ENCODE measurements around the gene FOXN1.

FOXN1 gene

GRCh38 chr17:28549236-28550132 is 43.3 kb downstream of the FOXN1 start:
- peak; percentile 80 for TF ChIP-seq SPI1 (IDR thresholded peaks at IDR 0.05; ENCODE audit: low read depth, low read length)
- TF ChIP-seq TAF1 (IDR thresholded peaks at IDR 0.05; ENCODE audit: low read depth, low read length) = no peak
- FAIRE-seq (peak; percentile 69), DNase-seq (ENCODE audit: insufficient read length, low spot score) (no peak)

- no peak for TF ChIP-seq POLR2AphosphoS5 (IDR thresholded peaks at IDR 0.05; ENCODE audit: low read depth, low read length)
- no peak for TF ChIP-seq SPI1 (IDR thresholded peaks at IDR 0.05; ENCODE audit: low read depth, low read length)
- no peak for TF ChIP-seq POLR2A (IDR thresholded peaks at IDR 0.05; ENCODE audit: low read depth, low read length)
- no peak for TF ChIP-seq POU2F2 (IDR thresholded peaks at IDR 0.05; ENCODE audit: low read depth, low read length)
- FAIRE-seq (no peak), DNase-seq (ENCODE audit: insufficient read length, low spot score) (no peak)
Measured at GRCh38 chr17:28550858-28551257, 44.7 kb downstream of the FOXN1 start.

- TF ChIP-seq POU2F2 (IDR thresholded peaks at IDR 0.05; ENCODE audit: low read depth, low read length) (no peak), SPI1 (IDR thresholded peaks at IDR 0.05; ENCODE audit: low read depth, low read length) (no peak), POLR2A (IDR thresholded peaks at IDR 0.05; ENCODE audit: low read depth, low read length) (no peak), TAF1 (IDR thresholded peaks at IDR 0.05; ENCODE audit: low read depth, low read length) (no peak), PAX5 (IDR thresholded peaks at IDR 0.05; ENCODE audit: insufficient read depth, low read length, severe bottlenecking) (no peak), POLR2AphosphoS5 (IDR thresholded peaks at IDR 0.05; ENCODE audit: low read depth, low read length) (no peak)
- no peak for DNase-seq (ENCODE audit: insufficient read length, low spot score)
- no peak for FAIRE-seq
Measured at GRCh38 chr17:28551421-28552175, 45.5 kb downstream of the FOXN1 start.

- FAIRE-seq (peak; percentile 81), DNase-seq (ENCODE audit: insufficient read length, low spot score) (peak; percentile 87)
- TF ChIP-seq PAX5 (IDR thresholded peaks at IDR 0.05; ENCODE audit: insufficient read depth, low read length, severe bottlenecking) = no peak
- peak; percentile 61 for TF ChIP-seq SPI1 (IDR thresholded peaks at IDR 0.05; ENCODE audit: low read depth, low read length)
- TF ChIP-seq POU2F2 (IDR thresholded peaks at IDR 0.05; ENCODE audit: low read depth, low read length) = 0 out of 2 replicates have a peak, but pooled peaks have one; percentile 30
- TF ChIP-seq POLR2A (IDR thresholded peaks at IDR 0.05; ENCODE audit: low read depth, low read length) = 0 out of 2 replicates have a peak, but pooled peaks have one; percentile 41
- TF ChIP-seq POLR2AphosphoS5 (IDR thresholded peaks at IDR 0.05; ENCODE audit: low read depth, low read length) = peak; percentile 49; the same call in 1 of the 2 replicates
Measured at GRCh38 chr17:28552176-28552999, 46.2 kb downstream of the FOXN1 start, which contains the start of gene UNC119. UNC119 (minus strand) TSS chr17:28552624; CDS start chr17:28552557, 67 bp downstream.

GRCh38 chr17:28553000-28553505 is 46.9 kb downstream of the FOXN1 start:
- no peak for FAIRE-seq
- no peak for DNase-seq (ENCODE audit: insufficient read length, low spot score)
- TF ChIP-seq POLR2A (IDR thresholded peaks at IDR 0.05; ENCODE audit: low read depth, low read length) (no peak), POLR2AphosphoS5 (IDR thresholded peaks at IDR 0.05; ENCODE audit: low read depth, low read length) (no peak), PAX5 (IDR thresholded peaks at IDR 0.05; ENCODE audit: insufficient read depth, low read length, severe bottlenecking) (no peak), POU2F2 (IDR thresholded peaks at IDR 0.05; ENCODE audit: low read depth, low read length) (no peak), TAF1 (IDR thresholded peaks at IDR 0.05; ENCODE audit: low read depth, low read length) (no peak), SPI1 (IDR thresholded peaks at IDR 0.05; ENCODE audit: low read depth, low read length) (no peak)

- no peak for FAIRE-seq
Measured at GRCh38 chr17:28554565-28554964, 48.4 kb downstream of the FOXN1 start.

GRCh38 chr17:28555022-28555421 is 48.9 kb downstream of the FOXN1 start:
- no peak for FAIRE-seq

More at GRCh38 chr17:28554565-28554964, 48.4 kb downstream of the FOXN1 start:
- no peak for DNase-seq (ENCODE audit: insufficient read length, low spot score)
- TF ChIP-seq TAF1 (IDR thresholded peaks at IDR 0.05; ENCODE audit: low read depth, low read length) (no peak), SPI1 (IDR thresholded peaks at IDR 0.05; ENCODE audit: low read depth, low read length) (no peak), POU2F2 (IDR thresholded peaks at IDR 0.05; ENCODE audit: low read depth, low read length) (no peak), PAX5 (IDR thresholded peaks at IDR 0.05; ENCODE audit: insufficient read depth, low read length, severe bottlenecking) (no peak), POLR2AphosphoS5 (IDR thresholded peaks at IDR 0.05; ENCODE audit: low read depth, low read length) (no peak), POLR2A (IDR thresholded peaks at IDR 0.05; ENCODE audit: low read depth, low read length) (no peak)

GRCh38 chr17:28563475-28563874 is 57.3 kb downstream of the FOXN1 start:
- TF ChIP-seq POLR2AphosphoS5 (IDR thresholded peaks at IDR 0.05; ENCODE audit: low read depth, low read length) (no peak), SPI1 (IDR thresholded peaks at IDR 0.05; ENCODE audit: low read depth, low read length) (no peak), TAF1 (IDR thresholded peaks at IDR 0.05; ENCODE audit: low read depth, low read length) (no peak), PAX5 (IDR thresholded peaks at IDR 0.05; ENCODE audit: insufficient read depth, low read length, severe bottlenecking) (no peak), POU2F2 (IDR thresholded peaks at IDR 0.05; ENCODE audit: low read depth, low read length) (no peak), POLR2A (IDR thresholded peaks at IDR 0.05; ENCODE audit: low read depth, low read length) (no peak)
- FAIRE-seq (no peak), DNase-seq (ENCODE audit: insufficient read length, low spot score) (no peak)

More at GRCh38 chr17:28555022-28555421, 48.9 kb downstream of the FOXN1 start:
- DNase-seq (ENCODE audit: insufficient read length, low spot score) = no peak
- no peak for TF ChIP-seq TAF1 (IDR thresholded peaks at IDR 0.05; ENCODE audit: low read depth, low read length)
- TF ChIP-seq POU2F2 (IDR thresholded peaks at IDR 0.05; ENCODE audit: low read depth, low read length) = no peak
- no peak for TF ChIP-seq PAX5 (IDR thresholded peaks at IDR 0.05; ENCODE audit: insufficient read depth, low read length, severe bottlenecking)

All from GM12891 (cell line).